ENCODE data around the gene APBB2.

Gene APBB2

GRCh38 chr4:41196633-41197332, 17.6 kb downstream of the APBB2 start:
- DNase-seq (ENCODE audit: low read depth in 1 of 2, low spot score in 1 of 2), result no peak

DNA sequence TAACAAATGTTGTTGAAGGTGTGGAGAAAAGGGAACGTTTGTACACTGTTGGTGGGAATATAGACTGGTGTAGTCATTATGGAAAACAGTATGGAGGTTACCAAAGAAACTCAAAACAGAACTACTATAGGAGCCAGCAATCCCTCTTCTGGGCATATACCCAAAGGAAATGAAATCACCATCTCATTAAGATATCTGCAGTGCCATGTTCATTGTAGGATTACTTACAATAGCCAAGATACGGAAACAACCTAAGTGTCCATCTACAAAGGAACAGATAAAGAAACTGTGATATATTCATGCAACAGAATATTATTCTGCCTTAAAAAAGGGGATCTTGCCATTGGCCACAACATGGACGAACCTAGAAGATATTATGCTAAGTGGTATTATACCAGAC, 22.2 kb downstream of the APBB2 start:
- DNase-seq (ENCODE audit: low read depth in 1 of 2, low spot score in 1 of 2), result no peak

- DNase-seq (ENCODE audit: low read depth in 1 of 2, low spot score in 1 of 2), result no peak
These were observed 24.7 kb downstream of the APBB2 start for GRCh38 chr4:41189666-41190065.

GRCh38 chr4:41189076-41189475, 25.3 kb downstream of the APBB2 start:
- no peak for DNase-seq (ENCODE audit: low read depth in 1 of 2, low spot score in 1 of 2)

DNA sequence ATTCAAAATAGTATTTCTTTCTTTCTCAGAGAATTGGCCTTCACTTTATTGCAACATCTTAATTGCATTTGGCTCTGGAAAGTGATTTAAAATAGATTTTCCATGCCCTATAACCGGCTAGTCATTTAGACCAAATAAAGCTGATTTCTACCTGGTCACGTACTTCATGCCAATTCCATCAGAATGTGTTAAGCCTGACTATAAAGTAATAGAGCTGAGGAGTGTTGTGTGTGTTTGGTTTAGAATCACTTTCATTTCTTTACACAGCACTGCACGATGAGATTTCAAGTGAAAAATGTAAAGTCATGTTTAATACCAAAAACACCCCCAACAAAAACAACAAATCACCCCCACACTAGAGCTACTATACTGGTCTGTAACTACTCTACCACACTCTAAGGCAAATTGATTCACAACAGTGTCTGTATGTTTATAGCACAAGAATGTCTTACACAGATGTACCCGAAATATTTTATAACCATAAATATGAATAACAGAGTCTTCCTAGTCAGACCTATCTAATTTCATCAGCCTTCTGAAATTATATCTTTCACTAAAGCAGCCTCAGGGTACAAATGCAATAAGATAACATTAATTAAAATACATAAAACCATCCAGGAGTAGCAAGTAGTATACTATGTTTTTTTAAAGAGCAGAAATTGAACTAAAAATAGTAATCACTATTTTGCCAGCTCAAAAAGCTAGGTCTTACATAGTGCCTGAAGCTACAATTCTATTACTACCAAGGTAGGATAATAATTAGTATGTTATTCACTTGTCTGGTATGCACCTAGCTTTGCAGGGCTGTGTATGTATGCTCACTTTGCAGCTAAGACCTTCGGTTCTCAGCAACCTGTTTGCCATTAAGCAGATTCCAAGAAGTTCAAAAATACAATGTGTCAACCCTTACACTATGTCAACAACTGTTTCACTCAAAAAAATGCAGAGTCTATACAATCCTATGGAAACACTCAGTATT, 28.4 kb downstream of the APBB2 start:
- DNase-seq (ENCODE audit: low read depth in 1 of 2, low spot score in 1 of 2), result no peak

DNA sequence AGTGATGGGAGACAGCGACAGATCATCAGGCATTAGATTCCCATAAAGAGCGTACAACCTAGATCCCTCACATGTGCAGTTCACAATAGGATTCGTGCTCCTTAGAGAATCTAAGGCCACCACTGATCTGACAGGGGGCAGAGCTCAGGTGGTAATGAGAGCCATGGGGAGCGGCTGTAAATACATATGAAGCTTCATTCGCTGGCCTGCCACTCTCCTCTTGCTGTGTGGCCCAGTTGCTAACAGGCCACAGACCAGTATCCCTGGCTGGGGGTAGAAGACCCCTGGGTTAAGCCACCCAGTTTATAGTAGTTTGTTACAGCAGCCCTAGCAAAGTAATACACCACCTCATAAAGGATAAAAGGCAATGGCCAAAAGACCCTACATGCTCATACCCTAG, 30.3 kb downstream of the APBB2 start:
- no peak for DNase-seq (ENCODE audit: low read depth in 1 of 2, low spot score in 1 of 2)

DNA sequence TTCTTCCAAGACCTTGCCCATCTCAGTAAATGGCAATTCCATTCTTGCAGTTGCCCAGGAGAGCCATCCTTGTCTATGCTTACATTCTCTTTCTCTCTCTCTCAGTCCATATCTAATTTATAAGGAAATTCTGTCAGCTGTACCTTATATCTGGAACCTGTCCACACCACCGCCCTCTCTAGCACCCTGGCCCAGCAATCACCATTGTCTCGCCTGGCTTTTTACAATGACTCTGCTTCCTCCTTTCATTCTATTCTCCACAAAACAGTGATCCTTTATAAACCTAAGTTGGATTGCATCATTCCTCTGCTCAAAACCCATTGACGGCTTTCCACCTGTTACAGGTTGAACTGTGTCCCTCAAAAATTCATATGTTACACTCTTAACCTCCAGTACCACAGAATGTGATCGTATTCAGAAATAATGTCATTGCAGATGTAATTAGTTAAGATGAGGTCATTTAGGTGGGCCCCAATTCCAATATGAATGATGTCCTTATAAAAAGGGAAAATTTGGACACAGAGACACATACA, 31.3 kb downstream of the APBB2 start:
- no peak for DNase-seq (ENCODE audit: low read depth in 1 of 2, low spot score in 1 of 2)

- DNase-seq (ENCODE audit: low read depth in 1 of 2, low spot score in 1 of 2), result no peak
These were observed 33.3 kb downstream of the APBB2 start for GRCh38 chr4:41181037-41181436.

GRCh38 chr4:41179498-41180195, 34.7 kb downstream of the APBB2 start:
- no peak for DNase-seq (ENCODE audit: low read depth in 1 of 2, low spot score in 1 of 2)

DNA sequence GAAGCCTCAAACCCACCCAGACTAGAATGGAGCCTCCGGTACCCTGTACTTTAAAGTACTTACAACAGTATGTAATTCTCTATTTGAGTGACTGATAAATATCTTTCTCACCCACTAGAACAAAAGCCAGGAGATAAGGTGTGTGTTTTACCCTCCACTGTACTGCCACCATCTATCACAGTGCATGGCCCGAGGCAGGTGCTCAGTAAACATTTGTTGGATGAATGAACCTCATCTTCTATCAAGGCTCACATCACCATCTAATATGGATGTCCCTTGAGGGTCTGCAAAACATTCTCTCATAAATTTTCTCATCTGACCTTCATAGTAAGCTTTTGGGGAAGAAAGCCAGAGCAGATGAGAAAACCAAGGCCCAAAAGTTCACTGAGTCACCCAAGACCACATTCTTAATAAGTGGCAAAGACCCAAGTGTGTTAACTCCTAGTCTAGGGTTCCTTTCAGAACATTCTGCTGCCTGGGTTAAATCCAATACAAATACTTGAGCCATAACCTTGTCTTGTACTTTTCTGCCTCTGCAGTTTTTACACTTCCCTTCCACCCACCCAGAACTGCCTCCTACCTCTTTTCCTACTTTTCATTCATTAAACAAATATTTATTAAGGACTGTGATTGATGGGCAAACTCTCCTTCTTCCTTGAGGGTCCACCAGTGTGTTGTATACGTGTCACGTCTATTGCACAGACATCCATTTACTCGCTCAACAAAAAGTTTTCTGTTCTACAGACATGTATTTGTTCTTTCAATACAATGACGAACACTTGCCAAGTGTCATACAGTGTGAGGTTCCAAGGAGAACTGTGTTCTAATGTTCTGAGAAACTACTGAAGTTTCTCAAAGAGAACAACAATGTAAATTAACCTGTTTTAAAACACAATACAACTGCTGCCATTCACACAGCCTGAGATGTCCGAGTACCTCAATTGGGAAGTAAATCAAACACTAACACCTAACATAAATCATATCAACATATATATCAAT, 35.7 kb downstream of the APBB2 start:
- DNase-seq (ENCODE audit: low read depth in 1 of 2, low spot score in 1 of 2), result no peak

GRCh38 chr4:41177016-41177415, 37.3 kb downstream of the APBB2 start:
- DNase-seq (ENCODE audit: low read depth in 1 of 2, low spot score in 1 of 2), result no peak

GRCh38 chr4:41176340-41176739, 38.0 kb downstream of the APBB2 start:
- no peak for DNase-seq (ENCODE audit: low read depth in 1 of 2, low spot score in 1 of 2)

DNA sequence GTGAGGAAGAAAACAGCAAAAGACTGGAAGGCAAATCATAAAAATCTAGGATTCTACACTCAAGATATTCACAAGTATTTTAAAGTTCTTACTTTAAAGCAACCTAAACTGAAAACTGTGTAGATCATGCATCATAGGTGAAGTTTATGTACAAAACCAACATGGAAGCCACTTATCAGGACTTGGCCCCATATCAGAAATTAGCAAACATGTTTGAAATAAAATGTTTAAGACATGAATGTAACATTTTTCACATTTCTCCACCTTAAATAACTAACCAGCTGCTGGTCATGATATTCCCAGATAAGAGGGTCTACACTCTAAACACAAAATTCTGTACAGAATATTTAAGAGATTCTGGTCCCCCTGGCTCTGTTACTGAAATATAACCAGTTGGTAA, 38.5 kb downstream of the APBB2 start:
- no peak for DNase-seq (ENCODE audit: low read depth in 1 of 2, low spot score in 1 of 2)

GRCh38 chr4:41174444-41174843, 39.9 kb downstream of the APBB2 start:
- DNase-seq (ENCODE audit: low read depth in 1 of 2, low spot score in 1 of 2), result no peak

DNA sequence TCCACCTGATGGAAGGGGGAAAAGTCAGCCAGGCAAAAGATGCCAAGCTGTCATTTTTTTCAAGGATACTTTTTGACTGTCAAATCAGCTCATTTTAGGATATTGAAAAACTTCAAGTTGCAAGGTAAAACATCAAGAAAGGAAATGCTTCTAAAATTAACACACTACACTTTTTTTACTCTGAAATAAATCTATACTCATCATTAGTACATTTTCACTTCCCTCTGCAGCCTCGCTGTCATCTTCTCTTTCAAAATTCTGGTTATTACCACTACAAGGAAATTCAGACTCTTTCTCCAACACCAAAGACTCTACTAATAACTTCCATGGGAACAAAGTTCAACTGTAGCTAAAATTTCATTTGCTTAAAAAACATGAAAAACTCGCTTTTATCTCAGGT, 41.6 kb downstream of the APBB2 start:
- DNase-seq (ENCODE audit: low read depth in 1 of 2, low spot score in 1 of 2), result no peak

GRCh38 chr4:41169256-41169800, 45.0 kb downstream of the APBB2 start:
- no peak for DNase-seq (ENCODE audit: low read depth in 1 of 2, low spot score in 1 of 2)

DNA sequence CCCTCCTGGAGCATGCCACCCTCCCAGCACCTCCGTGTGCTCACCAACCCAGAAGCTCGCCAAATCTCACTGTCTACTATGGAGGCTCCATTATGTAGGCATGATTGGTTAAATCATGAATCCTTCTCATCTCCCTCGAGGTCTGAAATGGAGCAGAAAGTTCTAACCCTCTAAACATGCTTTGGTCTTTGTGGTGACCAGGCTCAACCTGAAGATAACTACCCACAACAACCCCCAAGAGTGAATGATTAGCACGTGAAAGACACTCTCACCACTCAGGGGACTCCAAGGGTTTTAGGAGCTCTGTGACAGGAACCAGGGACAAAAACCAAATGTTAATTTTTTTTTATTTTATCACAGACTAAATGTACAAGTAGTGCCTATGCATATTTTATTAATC, 47.2 kb downstream of the APBB2 start:
- no peak for DNase-seq (ENCODE audit: low read depth in 1 of 2, low spot score in 1 of 2)

DNA sequence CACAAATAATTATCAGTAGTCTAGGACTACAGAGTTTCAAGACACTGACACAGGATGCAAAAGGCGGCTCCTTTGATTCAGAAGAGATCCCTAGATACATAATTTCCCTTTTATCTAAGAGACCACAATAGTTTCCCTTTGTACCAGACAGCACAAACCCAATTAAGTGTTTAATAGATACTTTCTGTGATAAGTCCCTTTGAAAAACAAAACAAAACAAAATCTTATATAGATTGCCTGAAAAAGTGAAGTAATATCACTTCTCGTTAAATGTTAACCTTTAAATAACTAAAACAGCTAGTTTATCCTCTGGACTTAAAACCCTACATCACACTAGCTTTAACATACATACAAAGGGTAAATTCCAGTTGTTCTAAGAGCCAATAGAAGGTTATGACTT, 49.9 kb downstream of the APBB2 start:
- no peak for DNase-seq (ENCODE audit: low read depth in 1 of 2, low spot score in 1 of 2)

- no peak for DNase-seq (ENCODE audit: low read depth in 1 of 2, low spot score in 1 of 2)
These were observed 53.0 kb downstream of the APBB2 start for GRCh38 chr4:41161355-41161754.

- no peak for DNase-seq (ENCODE audit: low read depth in 1 of 2, low spot score in 1 of 2)
These were observed 53.5 kb downstream of the APBB2 start for GRCh38 chr4:41160856-41161255.
